ENCODE data around the gene BRD8.

DNA sequence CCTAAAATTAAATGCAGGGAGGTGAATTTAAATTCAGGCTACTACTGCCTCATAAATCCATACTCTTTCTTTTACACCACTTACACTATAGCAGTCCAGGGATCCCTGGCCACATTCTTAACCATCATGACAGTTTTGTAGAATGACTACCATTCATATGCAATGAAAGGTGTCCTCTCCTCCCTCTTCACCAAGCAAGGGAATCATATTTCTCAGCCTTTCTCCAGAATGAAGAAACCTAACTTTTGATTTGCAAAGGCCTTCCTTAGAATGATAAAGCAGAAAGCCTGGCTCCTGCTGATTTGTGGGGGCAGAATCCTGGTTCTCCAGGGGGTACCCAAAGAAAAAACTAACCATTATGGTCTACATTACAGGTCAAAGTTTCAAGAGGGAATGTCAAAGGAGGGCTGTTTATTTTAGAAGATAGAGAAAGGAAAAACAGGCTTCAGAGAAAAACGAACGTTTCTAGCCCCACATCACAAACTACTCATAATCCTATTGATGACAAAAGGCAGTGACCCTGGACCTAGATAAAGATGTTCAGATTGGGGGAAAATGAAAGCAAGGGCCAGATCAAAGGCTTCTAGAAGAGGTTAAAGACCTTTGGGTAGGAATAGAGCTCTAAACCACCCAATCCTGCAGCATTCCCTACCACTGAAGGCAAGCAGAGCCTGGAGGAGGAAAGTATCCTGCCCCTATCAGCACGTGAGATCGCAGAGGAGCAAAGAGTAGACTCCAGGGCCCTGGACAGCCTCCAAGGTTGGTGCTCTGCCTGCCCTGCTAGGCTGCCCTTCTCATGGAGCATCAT lies 83.1 kb downstream of the BRD8 start:
- TF ChIP-seq POLR2AphosphoS5 (IDR thresholded peaks at IDR 0.05; ENCODE audit: borderline replicate concordance, low read depth, low read length) (no peak), EZH2 (IDR thresholded peaks at IDR 0.05) (no peak)
